ENCODE results near the gene MUC20. TPM values are rescaled to one million over a fixed set of nuclear protein-coding genes. Genes with fewer than 3 reads are reported as not detected.

The MUC20 gene
- total RNA-seq, 1 donor from 2014 or later = not detected

DNA sequence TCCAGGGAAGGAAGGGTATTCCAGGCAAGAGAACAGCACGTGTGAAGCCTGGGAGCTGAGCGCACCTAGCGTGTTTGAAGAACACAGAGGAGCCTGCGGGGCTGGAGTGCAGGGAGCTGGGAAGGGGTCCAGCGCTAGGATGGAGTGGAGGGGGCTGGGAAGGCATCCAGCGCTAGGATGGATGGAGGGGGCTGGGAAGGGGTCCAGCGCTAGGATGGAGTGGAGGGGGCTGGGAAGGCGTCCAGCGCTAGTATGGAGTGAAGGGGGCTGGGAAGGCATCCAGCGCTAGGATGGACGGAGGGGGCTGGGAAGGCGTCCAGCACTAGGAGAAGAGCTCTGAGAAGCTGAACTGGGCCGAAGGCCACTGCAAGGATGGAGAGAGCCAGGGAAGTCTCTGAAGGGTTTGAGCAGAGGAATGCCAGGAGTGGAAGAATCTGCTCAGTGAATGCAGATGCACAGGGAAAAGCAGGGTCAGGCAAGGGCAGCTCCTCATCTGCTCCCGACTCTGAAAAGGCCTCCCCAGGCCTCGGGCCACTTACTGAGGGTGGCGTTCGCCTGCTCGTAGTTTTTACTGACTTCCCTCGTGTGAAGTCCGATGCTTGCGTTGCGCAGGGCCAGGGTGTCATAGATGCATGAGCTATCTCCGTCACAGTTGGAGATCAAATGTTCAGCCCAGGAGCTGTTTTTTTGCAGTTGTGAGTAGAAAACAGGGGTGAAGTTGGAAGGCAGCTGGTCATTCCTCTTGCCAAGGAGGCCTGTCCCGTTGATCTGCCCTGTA, 39.8 kb downstream of the MUC20 start:
- Histone ChIP-seq H3K27ac (ENCODE audit: low read depth, low read length) (no peak overlapping the region), H3K9me3 (ENCODE audit: insufficient read depth, low read depth, low read length) (no peaks in the 10 kb centered on the region), H3K27me3 (ENCODE audit: insufficient read depth, low read length) (peaks cover 37% of the 10 kb centered on the region), H3K4me2 (ENCODE audit: low read length) (no peak overlapping the region), H2AFZ (ENCODE audit: low read depth, low read length) (no peak overlapping the region), H3K4me3 (ENCODE audit: insufficient read depth, low read depth, low read length) (no peak overlapping the region), H3K79me2 (ENCODE audit: insufficient read depth, low read length) (no peaks in the 10 kb centered on the region), H3K9ac (ENCODE audit: low read length) (no peak overlapping the region), H3K36me3 (ENCODE audit: insufficient read depth, low read length) (no peaks in the 10 kb centered on the region), H4K20me1 (ENCODE audit: insufficient read depth, low read length) (no peaks in the 10 kb centered on the region), H3K4me1 (ENCODE audit: insufficient read depth, low read length) (no peaks in the 10 kb centered on the region)
- no peak for DNase-seq (ENCODE audit: low read depth)
- Mint-ChIP-seq H3K27ac (ENCODE audit: unreplicated experiment) (no peak overlapping the region), H3K4me1 (ENCODE audit: low read depth, unreplicated experiment) (peaks cover 7% of the 10 kb centered on the region), H3K4me3 (ENCODE audit: unreplicated experiment) (no peak overlapping the region), H3K36me3 (ENCODE audit: low read depth, unreplicated experiment) (no peaks in the 10 kb centered on the region), H3K27me3 (ENCODE audit: low read depth, unreplicated experiment) (peaks cover 57% of the 10 kb centered on the region), H3K9me3 (ENCODE audit: unreplicated experiment) (no peaks in the 10 kb centered on the region)
- FAIRE-seq = no peak
- TF ChIP-seq, protein P1, sequence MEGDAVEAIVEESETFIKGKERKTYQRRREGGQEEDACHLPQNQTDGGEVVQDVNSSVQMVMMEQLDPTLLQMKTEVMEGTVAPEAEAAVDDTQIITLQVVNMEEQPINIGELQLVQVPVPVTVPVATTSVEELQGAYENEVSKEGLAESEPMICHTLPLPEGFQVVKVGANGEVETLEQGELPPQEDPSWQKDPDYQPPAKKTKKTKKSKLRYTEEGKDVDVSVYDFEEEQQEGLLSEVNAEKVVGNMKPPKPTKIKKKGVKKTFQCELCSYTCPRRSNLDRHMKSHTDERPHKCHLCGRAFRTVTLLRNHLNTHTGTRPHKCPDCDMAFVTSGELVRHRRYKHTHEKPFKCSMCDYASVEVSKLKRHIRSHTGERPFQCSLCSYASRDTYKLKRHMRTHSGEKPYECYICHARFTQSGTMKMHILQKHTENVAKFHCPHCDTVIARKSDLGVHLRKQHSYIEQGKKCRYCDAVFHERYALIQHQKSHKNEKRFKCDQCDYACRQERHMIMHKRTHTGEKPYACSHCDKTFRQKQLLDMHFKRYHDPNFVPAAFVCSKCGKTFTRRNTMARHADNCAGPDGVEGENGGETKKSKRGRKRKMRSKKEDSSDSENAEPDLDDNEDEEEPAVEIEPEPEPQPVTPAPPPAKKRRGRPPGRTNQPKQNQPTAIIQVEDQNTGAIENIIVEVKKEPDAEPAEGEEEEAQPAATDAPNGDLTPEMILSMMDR (IDR thresholded peaks at IDR 0.05; ENCODE audit: insufficient read depth, low read depth, low read length) = no peak
- no peak for TF ChIP-seq EZH2 (IDR thresholded peaks at IDR 0.05; ENCODE audit: insufficient read depth, low read length)

DNA sequence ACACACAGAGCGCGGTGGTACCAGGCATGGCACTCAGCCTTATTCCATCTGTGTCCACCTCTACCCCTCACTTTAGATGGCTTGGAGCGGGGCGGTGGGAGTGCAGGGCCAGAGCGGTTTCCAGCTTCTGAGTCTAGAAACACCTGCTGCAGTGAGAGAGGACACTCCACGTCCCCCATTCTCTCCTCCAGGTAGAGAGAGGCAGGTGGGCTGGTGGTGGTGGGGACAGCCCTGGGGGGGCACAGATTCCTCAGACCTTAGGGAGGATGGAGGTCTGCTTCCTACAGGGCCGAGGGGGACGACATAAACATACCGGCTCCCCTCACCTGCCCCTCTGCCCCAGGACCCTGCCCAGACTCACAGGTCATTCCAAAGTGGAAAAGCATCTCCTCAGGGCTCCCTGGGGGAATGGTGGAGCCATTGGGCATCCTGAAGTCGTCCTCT, 40.4 kb downstream of the MUC20 start:
- Histone ChIP-seq H3K4me2 (ENCODE audit: low read length) (no peak overlapping the region), H3K27ac (ENCODE audit: low read depth, low read length) (no peak overlapping the region), H3K9me3 (ENCODE audit: insufficient read depth, low read depth, low read length) (no peaks in the 10 kb centered on the region), H4K20me1 (ENCODE audit: insufficient read depth, low read length) (no peaks in the 10 kb centered on the region), H3K9ac (ENCODE audit: low read length) (no peak overlapping the region), H3K36me3 (ENCODE audit: insufficient read depth, low read length) (no peaks in the 10 kb centered on the region), H3K4me3 (ENCODE audit: insufficient read depth, low read depth, low read length) (no peak overlapping the region), H3K79me2 (ENCODE audit: insufficient read depth, low read length) (no peaks in the 10 kb centered on the region), H3K27me3 (ENCODE audit: insufficient read depth, low read length) (peaks cover 37% of the 10 kb centered on the region), H2AFZ (ENCODE audit: low read depth, low read length) (no peak overlapping the region), H3K4me1 (ENCODE audit: insufficient read depth, low read length) (no peaks in the 10 kb centered on the region)
- Mint-ChIP-seq H3K27ac (ENCODE audit: unreplicated experiment) (no peak overlapping the region), H3K27me3 (ENCODE audit: low read depth, unreplicated experiment) (peaks cover 55% of the 10 kb centered on the region), H3K9me3 (ENCODE audit: unreplicated experiment) (no peaks in the 10 kb centered on the region), H3K4me1 (ENCODE audit: low read depth, unreplicated experiment) (peaks cover 7% of the 10 kb centered on the region), H3K36me3 (ENCODE audit: low read depth, unreplicated experiment) (no peaks in the 10 kb centered on the region), H3K4me3 (ENCODE audit: unreplicated experiment) (no peak overlapping the region)
- DNase-seq (ENCODE audit: low read depth) (no peak), FAIRE-seq (no peak)
- no peak for TF ChIP-seq EZH2 (IDR thresholded peaks at IDR 0.05; ENCODE audit: insufficient read depth, low read length)
- TF ChIP-seq, protein P1 (IDR thresholded peaks at IDR 0.05; ENCODE audit: insufficient read depth, low read depth, low read length) = no peak
